HepG2 (cell line): ENCODE measurements around the gene PHF13. TPM values are rescaled to one million over a fixed set of nuclear protein-coding genes. Genes with fewer than 3 reads are reported as not detected.

Experiments
- BORCS8-MEF2B ChIP-seq: sonication (generic); formaldehyde crosslinking; IDR thresholded peaks from 2 replicates; pipeline ENCODE4 v1.8.0; 2022; ENCODE audit warnings: mild to moderate bottlenecking, missing genetic modification reagents
- CENPX ChIP-seq: sonication (generic); formaldehyde crosslinking; IDR thresholded peaks from 2 replicates; pipeline ENCODE4 v1.9.0; 2021; ENCODE audit warnings: mild to moderate bottlenecking, missing genetic modification reagents, moderate library complexity
- HOXA5 ChIP-seq: sonication (generic); formaldehyde crosslinking; IDR thresholded peaks from 2 replicates; pipeline ENCODE4 v1.4.0; 2020; ENCODE audit warnings: missing genetic modification reagents
- LCORL ChIP-seq, 2 experiments: fragments of 450-650 bp in 1 of 2; sonication (generic) in 1 of 2; formaldehyde crosslinking in 1 of 2; IDR thresholded peaks; 2 replicates each; pipeline versions ENCODE4 v1.5.0 to v1.6.1; 2017 to 2020; ENCODE audit warnings: antibody characterized with exemption in 1 of 2, missing genetic modification reagents in 1 of 2
- LRRFIP1 ChIP-seq: sonication (generic); formaldehyde crosslinking; conservative IDR thresholded peaks from 2 replicates; pipeline ENCODE4 v1.4.0; 2020; ENCODE audit warnings: missing genetic modification reagents
- MLX ChIP-seq: IDR thresholded peaks from 2 replicates; pipeline ENCODE4 v1.6.1; 2016
- ZNF160 ChIP-seq: sonication (generic); formaldehyde crosslinking; IDR thresholded peaks from 2 replicates; pipeline ENCODE4 v1.8.0; 2022; ENCODE audit warnings: mild to moderate bottlenecking, inconsistent platforms, missing genetic modification reagents
- ZNF326 ChIP-seq: sonication (generic); formaldehyde crosslinking; IDR thresholded peaks from 2 replicates; pipeline ENCODE4 v1.4.0; 2020; ENCODE audit warnings: missing genetic modification reagents, borderline replicate concordance
- ZNF441 ChIP-seq: sonication (generic); formaldehyde crosslinking; IDR thresholded peaks from 2 replicates; pipeline ENCODE4 v1.7.0; 2021; ENCODE audit warnings: missing genetic modification reagents, borderline replicate concordance
- polyA plus RNA-seq, 8 experiments: library from polyadenylated mRNA; depleted of rRNA in 3 of 8; stranded (reverse) in 7 of 8; unstranded in 1 of 8; fragments of >200 nt; fragmentation: Illumina TruSeq in 4 of 8; extraction: Trizol in 4 of 8; gene quantifications; 2 replicates each; pipeline versions ENCODE4 v1.2.1 to v1.2.3, GENCODE V29; 2011 to 2016; ENCODE audit warnings: low read depth in 4 of 8, missing spikeins in 1 of 8, mixed read lengths in 1 of 8; ENCODE audit not compliant: insufficient read depth in 1 of 8
- total RNA-seq, 5 experiments: library from RNA; depleted of rRNA; stranded (reverse); fragments of >200 nt; fragmentation: Illumina TruSeq; extraction: Trizol; gene quantifications; 2 replicates each; pipeline ENCODE4 v1.2.3, GENCODE V29; 2016; ENCODE audit warnings: low read depth in 1 of 5
- TF ChIP-seq, protein P1 (sequence below): sonication (generic); formaldehyde crosslinking; IDR thresholded peaks from 2 replicates; pipeline ENCODE4 v1.5.0; 2020; ENCODE audit warnings: mild to moderate bottlenecking, missing genetic modification reagents, borderline replicate concordance
- TF ChIP-seq, protein P2 (sequence below): IDR thresholded peaks from 2 replicates; pipeline ENCODE4 v1.6.1; 2016; ENCODE audit warnings: missing genetic modification reagents, missing compliant biosample characterization
- TF ChIP-seq, protein P3 (sequence below): sonication (generic); formaldehyde crosslinking; IDR thresholded peaks from 2 replicates; pipeline ENCODE4 v1.4.0; 2020; ENCODE audit warnings: missing genetic modification reagents

The PHF13 gene
- total and polyA plus RNA-seq, 2 of the 13 experiments (the other 11 are each of a cell fraction or from before 2014, with no cell fraction given), result 4.7 to 7.4 TPM

- TF ChIP-seq, protein P1, sequence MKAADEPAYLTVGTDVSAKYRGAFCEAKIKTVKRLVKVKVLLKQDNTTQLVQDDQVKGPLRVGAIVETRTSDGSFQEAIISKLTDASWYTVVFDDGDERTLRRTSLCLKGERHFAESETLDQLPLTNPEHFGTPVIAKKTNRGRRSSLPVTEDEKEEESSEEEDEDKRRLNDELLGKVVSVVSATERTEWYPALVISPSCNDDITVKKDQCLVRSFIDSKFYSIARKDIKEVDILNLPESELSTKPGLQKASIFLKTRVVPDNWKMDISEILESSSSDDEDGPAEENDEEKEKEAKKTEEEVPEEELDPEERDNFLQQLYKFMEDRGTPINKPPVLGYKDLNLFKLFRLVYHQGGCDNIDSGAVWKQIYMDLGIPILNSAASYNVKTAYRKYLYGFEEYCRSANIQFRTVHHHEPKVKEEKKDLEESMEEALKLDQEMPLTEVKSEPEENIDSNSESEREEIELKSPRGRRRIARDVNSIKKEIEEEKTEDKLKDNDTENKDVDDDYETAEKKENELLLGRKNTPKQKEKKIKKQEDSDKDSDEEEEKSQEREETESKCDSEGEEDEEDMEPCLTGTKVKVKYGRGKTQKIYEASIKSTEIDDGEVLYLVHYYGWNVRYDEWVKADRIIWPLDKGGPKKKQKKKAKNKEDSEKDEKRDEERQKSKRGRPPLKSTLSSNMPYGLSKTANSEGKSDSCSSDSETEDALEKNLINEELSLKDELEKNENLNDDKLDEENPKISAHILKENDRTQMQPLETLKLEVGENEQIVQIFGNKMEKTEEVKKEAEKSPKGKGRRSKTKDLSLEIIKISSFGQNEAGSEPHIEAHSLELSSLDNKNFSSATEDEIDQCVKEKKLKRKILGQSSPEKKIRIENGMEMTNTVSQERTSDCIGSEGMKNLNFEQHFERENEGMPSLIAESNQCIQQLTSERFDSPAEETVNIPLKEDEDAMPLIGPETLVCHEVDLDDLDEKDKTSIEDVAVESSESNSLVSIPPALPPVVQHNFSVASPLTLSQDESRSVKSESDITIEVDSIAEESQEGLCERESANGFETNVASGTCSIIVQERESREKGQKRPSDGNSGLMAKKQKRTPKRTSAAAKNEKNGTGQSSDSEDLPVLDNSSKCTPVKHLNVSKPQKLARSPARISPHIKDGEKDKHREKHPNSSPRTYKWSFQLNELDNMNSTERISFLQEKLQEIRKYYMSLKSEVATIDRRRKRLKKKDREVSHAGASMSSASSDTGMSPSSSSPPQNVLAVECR (CRISPR knock-in tag), result peak; percentile 60; the same call in 1 of the 2 replicates
- TF ChIP-seq, protein P2, sequence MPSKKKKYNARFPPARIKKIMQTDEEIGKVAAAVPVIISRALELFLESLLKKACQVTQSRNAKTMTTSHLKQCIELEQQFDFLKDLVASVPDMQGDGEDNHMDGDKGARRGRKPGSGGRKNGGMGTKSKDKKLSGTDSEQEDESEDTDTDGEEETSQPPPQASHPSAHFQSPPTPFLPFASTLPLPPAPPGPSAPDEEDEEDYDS, result no peak
- TF ChIP-seq LRRFIP1 (CRISPR knock-in tag), result no peak
- TF ChIP-seq CENPX, result no peak
- no peak for TF ChIP-seq ZNF441 (CRISPR knock-in tag)
- peak; percentile 66 for TF ChIP-seq ZNF160 (CRISPR knock-in tag)
- no peak; the same call in 1 of the 2 replicates for TF ChIP-seq HOXA5
- TF ChIP-seq, protein P3, sequence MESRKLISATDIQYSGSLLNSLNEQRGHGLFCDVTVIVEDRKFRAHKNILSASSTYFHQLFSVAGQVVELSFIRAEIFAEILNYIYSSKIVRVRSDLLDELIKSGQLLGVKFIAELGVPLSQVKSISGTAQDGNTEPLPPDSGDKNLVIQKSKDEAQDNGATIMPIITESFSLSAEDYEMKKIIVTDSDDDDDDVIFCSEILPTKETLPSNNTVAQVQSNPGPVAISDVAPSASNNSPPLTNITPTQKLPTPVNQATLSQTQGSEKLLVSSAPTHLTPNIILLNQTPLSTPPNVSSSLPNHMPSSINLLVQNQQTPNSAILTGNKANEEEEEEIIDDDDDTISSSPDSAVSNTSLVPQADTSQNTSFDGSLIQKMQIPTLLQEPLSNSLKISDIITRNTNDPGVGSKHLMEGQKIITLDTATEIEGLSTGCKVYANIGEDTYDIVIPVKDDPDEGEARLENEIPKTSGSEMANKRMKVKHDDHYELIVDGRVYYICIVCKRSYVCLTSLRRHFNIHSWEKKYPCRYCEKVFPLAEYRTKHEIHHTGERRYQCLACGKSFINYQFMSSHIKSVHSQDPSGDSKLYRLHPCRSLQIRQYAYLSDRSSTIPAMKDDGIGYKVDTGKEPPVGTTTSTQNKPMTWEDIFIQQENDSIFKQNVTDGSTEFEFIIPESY (CRISPR knock-in tag), result peak; percentile 13; the same call in 1 of the 2 replicates
- TF ChIP-seq BORCS8-MEF2B, result no peak
- TF ChIP-seq ZNF326 (CRISPR knock-in tag), result no peak
- TF ChIP-seq MLX, result no peak
- TF ChIP-seq LCORL (IDR thresholded peaks at IDR 0.05), result no peak
- 0 out of 2 replicates have a peak, but pooled peaks have one; percentile 30 for TF ChIP-seq LCORL (CRISPR knock-in tag; IDR thresholded peaks at IDR 0.05)
Measured at GRCh38 chr1:6624710-6625583, 11.4 kb downstream of the PHF13 start, which contains the start of gene THAP3 (continued).
